Measurements from ENCODE around the gene IGSF8.

Gene IGSF8, protein sequence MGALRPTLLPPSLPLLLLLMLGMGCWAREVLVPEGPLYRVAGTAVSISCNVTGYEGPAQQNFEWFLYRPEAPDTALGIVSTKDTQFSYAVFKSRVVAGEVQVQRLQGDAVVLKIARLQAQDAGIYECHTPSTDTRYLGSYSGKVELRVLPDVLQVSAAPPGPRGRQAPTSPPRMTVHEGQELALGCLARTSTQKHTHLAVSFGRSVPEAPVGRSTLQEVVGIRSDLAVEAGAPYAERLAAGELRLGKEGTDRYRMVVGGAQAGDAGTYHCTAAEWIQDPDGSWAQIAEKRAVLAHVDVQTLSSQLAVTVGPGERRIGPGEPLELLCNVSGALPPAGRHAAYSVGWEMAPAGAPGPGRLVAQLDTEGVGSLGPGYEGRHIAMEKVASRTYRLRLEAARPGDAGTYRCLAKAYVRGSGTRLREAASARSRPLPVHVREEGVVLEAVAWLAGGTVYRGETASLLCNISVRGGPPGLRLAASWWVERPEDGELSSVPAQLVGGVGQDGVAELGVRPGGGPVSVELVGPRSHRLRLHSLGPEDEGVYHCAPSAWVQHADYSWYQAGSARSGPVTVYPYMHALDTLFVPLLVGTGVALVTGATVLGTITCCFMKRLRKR

GRCh38 chr1:160097911-160098851, at the start of gene IGSF8:
Gene IGSF8 (minus strand): TSS chr1:160098619. CDS start chr1:160098472, 147 bp downstream.
- H3K27ac ChIP-seq (ENCODE audit: poor library complexity, severe bottlenecking): peak within 1 kb of the TSS; percentile 46
- DNase-seq (ENCODE audit: low spot score): peak; percentile 94

GRCh38 chr1:160148121-160148520, 49.7 kb upstream of the IGSF8 start:
- DNase-seq (ENCODE audit: low spot score) (no peak), ATAC-seq (ENCODE audit: low read depth) (no peak)
- Histone ChIP-seq H3K36me3 (ENCODE audit: low read depth) (no peaks in the 10 kb centered on the region), H3K4me3 (ENCODE audit: severe bottlenecking) (no peak overlapping the region), H3K27me3 (ENCODE audit: insufficient read depth, poor library complexity, severe bottlenecking) (no peaks in the 10 kb centered on the region), H3K9me3 (ENCODE audit: severe bottlenecking) (no peaks in the 10 kb centered on the region), H3K27ac (ENCODE audit: poor library complexity, severe bottlenecking) (no peak overlapping the region), H3K4me1 (ENCODE audit: insufficient read depth, poor library complexity, severe bottlenecking) (peaks cover 7% of the 10 kb centered on the region)
- TF ChIP-seq CTCF (IDR thresholded peaks at IDR 0.05; ENCODE audit: poor library complexity, severe bottlenecking): no peak

More at GRCh38 chr1:160097911-160098851, at the start of gene IGSF8:
- Histone ChIP-seq H3K4me1 (ENCODE audit: insufficient read depth, poor library complexity, severe bottlenecking) (peaks cover 9% of the 10 kb centered on the region), H3K9me3 (ENCODE audit: severe bottlenecking) (no peaks in the 10 kb centered on the region), H3K36me3 (ENCODE audit: low read depth) (no peaks in the 10 kb centered on the region), H3K4me3 (ENCODE audit: severe bottlenecking) (peak within 1 kb of the TSS; percentile 63), H3K27me3 (ENCODE audit: insufficient read depth, poor library complexity, severe bottlenecking) (no peaks in the 10 kb centered on the region)
- ATAC-seq (ENCODE audit: low read depth): peak; percentile 61
- no peak for TF ChIP-seq CTCF (IDR thresholded peaks at IDR 0.05; ENCODE audit: poor library complexity, severe bottlenecking)

DNA sequence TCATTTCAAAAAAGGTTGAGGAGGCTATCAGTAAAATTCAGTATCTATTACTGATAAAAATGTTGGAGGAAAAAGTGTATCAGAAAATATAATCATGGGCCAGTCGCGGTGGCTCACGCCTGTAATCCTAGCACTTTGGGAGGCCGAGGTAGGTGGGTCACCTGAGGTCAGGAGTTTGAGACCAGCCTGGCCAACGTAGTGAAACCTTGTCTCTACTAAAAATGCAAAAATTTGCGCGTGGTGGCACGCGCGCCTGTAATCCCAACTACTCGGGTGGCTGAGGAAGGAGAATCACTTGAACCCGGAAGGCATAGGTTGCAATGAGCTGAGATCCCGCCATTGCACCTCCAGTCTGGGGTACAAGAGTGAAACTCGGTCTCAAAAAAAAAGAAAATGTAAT, 47.7 kb upstream of the IGSF8 start:
- TF ChIP-seq CTCF (IDR thresholded peaks at IDR 0.05; ENCODE audit: poor library complexity, severe bottlenecking): no peak

DNA sequence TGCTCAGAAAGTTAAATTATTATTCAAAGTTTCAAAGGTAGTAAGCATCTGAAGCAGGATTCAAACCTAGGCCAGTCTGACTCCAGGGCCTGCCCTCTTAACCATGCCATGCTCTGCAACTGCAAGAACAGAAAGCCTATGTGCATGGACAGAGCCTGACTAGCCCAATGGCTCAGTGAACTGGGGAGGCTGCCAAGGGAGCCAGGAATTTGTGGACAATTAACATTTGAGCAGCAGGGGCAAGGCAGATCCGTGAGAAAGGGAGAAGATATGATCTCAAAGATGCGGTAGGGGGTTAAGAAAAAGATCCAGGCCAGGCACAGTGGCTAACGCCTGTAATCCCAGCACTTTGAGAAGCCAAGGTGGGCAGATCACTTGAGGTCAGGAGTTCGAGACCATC, 46.5 kb upstream of the IGSF8 start:
- Histone ChIP-seq H3K27ac (ENCODE audit: poor library complexity, severe bottlenecking) (no peak overlapping the region), H3K27me3 (ENCODE audit: insufficient read depth, poor library complexity, severe bottlenecking) (no peaks in the 10 kb centered on the region), H3K4me3 (ENCODE audit: severe bottlenecking) (no peak overlapping the region), H3K36me3 (ENCODE audit: low read depth) (no peaks in the 10 kb centered on the region), H3K9me3 (ENCODE audit: severe bottlenecking) (no peaks in the 10 kb centered on the region), H3K4me1 (ENCODE audit: insufficient read depth, poor library complexity, severe bottlenecking) (peaks cover 7% of the 10 kb centered on the region)
- DNase-seq (ENCODE audit: low spot score): no peak
- no peak for ATAC-seq (ENCODE audit: low read depth)
- no peak for TF ChIP-seq CTCF (IDR thresholded peaks at IDR 0.05; ENCODE audit: poor library complexity, severe bottlenecking)

More for the DNA sequence above, 47.7 kb upstream of the IGSF8 start:
- no peaks in the 10 kb centered on the region for H3K27me3 ChIP-seq (ENCODE audit: insufficient read depth, poor library complexity, severe bottlenecking)
- peaks cover 7% of the 10 kb centered on the region for H3K4me1 ChIP-seq (ENCODE audit: insufficient read depth, poor library complexity, severe bottlenecking)
- no peaks in the 10 kb centered on the region for H3K9me3 ChIP-seq (ENCODE audit: severe bottlenecking)
- DNase-seq (ENCODE audit: low spot score) (no peak), ATAC-seq (ENCODE audit: low read depth) (no peak)
- no peaks in the 10 kb centered on the region for H3K36me3 ChIP-seq (ENCODE audit: low read depth)
- H3K27ac ChIP-seq (ENCODE audit: poor library complexity, severe bottlenecking): no peak overlapping the region
- no peak overlapping the region for H3K4me3 ChIP-seq (ENCODE audit: severe bottlenecking)

All from RWPE2 (cell line).